GM18520 (cell line): ENCODE data around the gene FCHO1.

Experiments
- ATAC-seq: cut with Tn5 transposase; IDR thresholded peaks from one replicate; pipeline ENCODE4 v1.9.1; 2021; ENCODE audit not compliant: unreplicated experiment

FCHO1 gene

GRCh38 chr19:17824339-17824738 is 73.1 kb downstream of the FCHO1 start:
- no peak for ATAC-seq

- no peak for ATAC-seq
Observed at GRCh38 chr19:17826508-17827056, 75.3 kb downstream of the FCHO1 start.

GRCh38 chr19:17829855-17830566 is 78.7 kb downstream of the FCHO1 start:
- ATAC-seq, result no peak

GRCh38 chr19:17830567-17831418 is 79.5 kb downstream of the FCHO1 start:
- ATAC-seq, result no peak

GRCh38 chr19:17831419-17831888 is 80.2 kb downstream of the FCHO1 start:
- no peak for ATAC-seq

GRCh38 chr19:17832443-17833208 is 81.3 kb downstream of the FCHO1 start:
- ATAC-seq, result no peak

GRCh38 chr19:17834350-17835181 is 83.3 kb downstream of the FCHO1 start:
- no peak for ATAC-seq

- ATAC-seq, result no peak
Observed at GRCh38 chr19:17835182-17836006, 84.1 kb downstream of the FCHO1 start.

- no peak for ATAC-seq
Observed at GRCh38 chr19:17836530-17836929, 85.3 kb downstream of the FCHO1 start.

GRCh38 chr19:17837972-17838371 is 86.7 kb downstream of the FCHO1 start:
- no peak for ATAC-seq
